ENCODE results near the gene SARS2. TPM values are rescaled to one million over a fixed set of nuclear protein-coding genes. Genes with fewer than 3 reads are reported as not detected.

The SARS2 gene
- total RNA-seq, 1 donor from 2014 or later = 36.7 TPM

GRCh38 chr19:38975861-38976271, 45.3 kb upstream of the SARS2 start:
- H3K36me3 Mint-ChIP-seq (ENCODE audit: low read depth, unreplicated experiment) = peaks cover 4% of the 10 kb centered on the region
- TF ChIP-seq CTCF (IDR thresholded peaks at IDR 0.05; ENCODE audit: unreplicated experiment) = no peak
- H3K9me3 Mint-ChIP-seq (ENCODE audit: unreplicated experiment) = peaks cover 5% of the 10 kb centered on the region
- peaks cover 3% of the 10 kb centered on the region for H3K27me3 Mint-ChIP-seq (ENCODE audit: unreplicated experiment)
- peaks cover 16% of the 10 kb centered on the region for H3K4me1 Mint-ChIP-seq (ENCODE audit: unreplicated experiment)
- H3K4me3 Mint-ChIP-seq (ENCODE audit: unreplicated experiment) = peak overlapping the region; percentile 94
- no peak overlapping the region for H3K27ac Mint-ChIP-seq (ENCODE audit: unreplicated experiment)
- peak; percentile 20 for DNase-seq (ENCODE audit: low spot score)

- Mint-ChIP-seq H3K36me3 (ENCODE audit: low read depth, unreplicated experiment) (peaks cover under 1% of the 10 kb centered on the region), H3K27ac (ENCODE audit: unreplicated experiment) (no peak within 1 kb of the TSS), H3K27me3 (ENCODE audit: unreplicated experiment) (peaks cover 3% of the 10 kb centered on the region), H3K4me1 (ENCODE audit: unreplicated experiment) (peaks cover 16% of the 10 kb centered on the region), H3K9me3 (ENCODE audit: unreplicated experiment) (peaks cover 1% of the 10 kb centered on the region), H3K4me3 (ENCODE audit: unreplicated experiment) (peak within 1 kb of the TSS; percentile 94)
- TF ChIP-seq CTCF (IDR thresholded peaks at IDR 0.05; ENCODE audit: unreplicated experiment) = no peak
- DNase-seq (ENCODE audit: low spot score) = peak; percentile 47
Measured at GRCh38 chr19:38975214-38975860, 44.8 kb upstream of the SARS2 start, which contains the start of gene FBXO17. TSS of gene FBXO17 (minus strand) at chr19:38975742. CDS start at chr19:38950319, 25,423 bp downstream.

GRCh38 chr19:38974624-38975213, 44.2 kb upstream of the SARS2 start:
- no peak overlapping the region for H3K27ac Mint-ChIP-seq (ENCODE audit: unreplicated experiment)
- H3K36me3 Mint-ChIP-seq (ENCODE audit: low read depth, unreplicated experiment) = no peaks in the 10 kb centered on the region
- H3K9me3 Mint-ChIP-seq (ENCODE audit: unreplicated experiment) = no peaks in the 10 kb centered on the region
- peaks cover 16% of the 10 kb centered on the region for H3K4me1 Mint-ChIP-seq (ENCODE audit: unreplicated experiment)
- peak overlapping the region; percentile 94 for H3K4me3 Mint-ChIP-seq (ENCODE audit: unreplicated experiment)
- DNase-seq (ENCODE audit: low spot score) = no peak
- TF ChIP-seq CTCF (IDR thresholded peaks at IDR 0.05; ENCODE audit: unreplicated experiment) = no peak
- H3K27me3 Mint-ChIP-seq (ENCODE audit: unreplicated experiment) = peaks cover 2% of the 10 kb centered on the region

- H3K4me3 Mint-ChIP-seq (ENCODE audit: unreplicated experiment) = no peak overlapping the region
- H3K27me3 Mint-ChIP-seq (ENCODE audit: unreplicated experiment) = peaks cover 2% of the 10 kb centered on the region
- TF ChIP-seq CTCF (IDR thresholded peaks at IDR 0.05; ENCODE audit: unreplicated experiment) = no peak
- DNase-seq (ENCODE audit: low spot score) = no peak
- H3K27ac Mint-ChIP-seq (ENCODE audit: unreplicated experiment) = no peak overlapping the region
- H3K4me1 Mint-ChIP-seq (ENCODE audit: unreplicated experiment) = peaks cover 16% of the 10 kb centered on the region
- H3K9me3 Mint-ChIP-seq (ENCODE audit: unreplicated experiment) = no peaks in the 10 kb centered on the region
- H3K36me3 Mint-ChIP-seq (ENCODE audit: low read depth, unreplicated experiment) = no peaks in the 10 kb centered on the region
Measured at GRCh38 chr19:38971672-38972071, 41.1 kb upstream of the SARS2 start.

Measured in endothelial cell (in vitro differentiated cells).